Measurements from ENCODE around the gene GAS2.

Gene GAS2

GRCh38 chr11:22690871-22691270 is 24.5 kb downstream of the GAS2 start:
- Histone ChIP-seq H3K9ac (ENCODE audit: low read length) (no peak overlapping the region), H3K4me2 (ENCODE audit: low read length) (no peak overlapping the region), H3K4me3 (ENCODE audit: low read depth, low read length, poor library complexity, severe bottlenecking) (no peak overlapping the region), H3K36me3 (ENCODE audit: insufficient read depth, low read length) (no peaks in the 10 kb centered on the region), H3K27me3 (ENCODE audit: insufficient read depth, low read length) (no peaks in the 10 kb centered on the region), H2AFZ (ENCODE audit: low read length) (no peak overlapping the region), H3F3A (ENCODE audit: insufficient read depth, low read length) (no peaks in the 10 kb centered on the region), H3K9me2 (ENCODE audit: low read depth, low read length) (no peaks in the 10 kb centered on the region), H4K20me1 (ENCODE audit: insufficient read depth, low read length) (no peaks in the 10 kb centered on the region), H3K4me1 (ENCODE audit: insufficient read depth, low read length, severe bottlenecking) (no peaks in the 10 kb centered on the region), H3K27ac (ENCODE audit: low read depth, low read length, poor library complexity, severe bottlenecking) (no peak overlapping the region), H3K9me3 (ENCODE audit: low read length) (no peaks in the 10 kb centered on the region), H3K79me2 (ENCODE audit: insufficient read depth, low read length) (no peaks in the 10 kb centered on the region)
- no peak for TF ChIP-seq EZH2 (IDR thresholded peaks at IDR 0.05; ENCODE audit: borderline replicate concordance, low read length)
- no peak for TF ChIP-seq CTCF (IDR thresholded peaks at IDR 0.05; ENCODE audit: low read length)

- TF ChIP-seq CTCF (IDR thresholded peaks at IDR 0.05; ENCODE audit: low read length) (no peak), EZH2 (IDR thresholded peaks at IDR 0.05; ENCODE audit: borderline replicate concordance, low read length) (no peak)
- Histone ChIP-seq H3K9me2 (ENCODE audit: low read depth, low read length) (no peaks in the 10 kb centered on the region), H3K9ac (ENCODE audit: low read length) (no peak overlapping the region), H3K27me3 (ENCODE audit: insufficient read depth, low read length) (no peaks in the 10 kb centered on the region), H3F3A (ENCODE audit: insufficient read depth, low read length) (no peaks in the 10 kb centered on the region), H3K36me3 (ENCODE audit: insufficient read depth, low read length) (no peaks in the 10 kb centered on the region), H2AFZ (ENCODE audit: low read length) (no peak overlapping the region), H3K27ac (ENCODE audit: low read depth, low read length, poor library complexity, severe bottlenecking) (no peak overlapping the region), H3K4me3 (ENCODE audit: low read depth, low read length, poor library complexity, severe bottlenecking) (no peak overlapping the region), H4K20me1 (ENCODE audit: insufficient read depth, low read length) (no peaks in the 10 kb centered on the region), H3K9me3 (ENCODE audit: low read length) (no peaks in the 10 kb centered on the region), H3K4me1 (ENCODE audit: insufficient read depth, low read length, severe bottlenecking) (no peaks in the 10 kb centered on the region), H3K79me2 (ENCODE audit: insufficient read depth, low read length) (no peaks in the 10 kb centered on the region), H3K4me2 (ENCODE audit: low read length) (no peak overlapping the region)
These were observed 33.0 kb downstream of the GAS2 start for GRCh38 chr11:22699388-22699787.

- H3K4me1 ChIP-seq (ENCODE audit: insufficient read depth, low read length, severe bottlenecking) = no peaks in the 10 kb centered on the region
These were observed 35.6 kb downstream of the GAS2 start for GRCh38 chr11:22702031-22702430.

More at GRCh38 chr11:22702031-22702430, 35.6 kb downstream of the GAS2 start:
- Histone ChIP-seq H3K4me3 (ENCODE audit: low read depth, low read length, poor library complexity, severe bottlenecking) (no peak overlapping the region), H4K20me1 (ENCODE audit: insufficient read depth, low read length) (no peaks in the 10 kb centered on the region), H3K79me2 (ENCODE audit: insufficient read depth, low read length) (no peaks in the 10 kb centered on the region), H3K9me2 (ENCODE audit: low read depth, low read length) (no peaks in the 10 kb centered on the region), H3K36me3 (ENCODE audit: insufficient read depth, low read length) (no peaks in the 10 kb centered on the region), H3K27ac (ENCODE audit: low read depth, low read length, poor library complexity, severe bottlenecking) (no peak overlapping the region), H3K9ac (ENCODE audit: low read length) (no peak overlapping the region), H3K9me3 (ENCODE audit: low read length) (no peaks in the 10 kb centered on the region), H3K4me2 (ENCODE audit: low read length) (no peak overlapping the region), H3F3A (ENCODE audit: insufficient read depth, low read length) (no peaks in the 10 kb centered on the region), H3K27me3 (ENCODE audit: insufficient read depth, low read length) (no peaks in the 10 kb centered on the region), H2AFZ (ENCODE audit: low read length) (no peak overlapping the region)
- no peak for TF ChIP-seq EZH2 (IDR thresholded peaks at IDR 0.05; ENCODE audit: borderline replicate concordance, low read length)
- no peak for TF ChIP-seq CTCF (IDR thresholded peaks at IDR 0.05; ENCODE audit: low read length)

Measured in OCI-LY1 (cell line).